HG03457 (cell line): ENCODE data around the gene SLC1A4.
"Not testable (repeated sequence)": the region's sequence is repeated elsewhere in the genome, so short reads cannot be mapped to it uniquely, and the experiment has no call there.

Experiments used
- ATAC-seq: cut with Tn5 transposase; IDR thresholded peaks from one replicate; pipeline ENCODE4 v1.9.1; 2021; ENCODE audit warnings: moderate number of reproducible peaks; ENCODE audit not compliant: unreplicated experiment

The SLC1A4 gene

GRCh38 chr2:64990876-64991275 lies 1.7 kb downstream of the SLC1A4 start:
- ATAC-seq = no peak

- no peak for ATAC-seq
Measured at GRCh38 chr2:64992218-64992617, 3.0 kb downstream of the SLC1A4 start.

- ATAC-seq = no peak
Measured at GRCh38 chr2:64992990-64993389, 3.8 kb downstream of the SLC1A4 start.

GRCh38 chr2:64995041-64995440 lies 5.8 kb downstream of the SLC1A4 start:
- no peak for ATAC-seq

- no peak for ATAC-seq
Measured at GRCh38 chr2:64996871-64997307, 7.7 kb downstream of the SLC1A4 start.

DNA sequence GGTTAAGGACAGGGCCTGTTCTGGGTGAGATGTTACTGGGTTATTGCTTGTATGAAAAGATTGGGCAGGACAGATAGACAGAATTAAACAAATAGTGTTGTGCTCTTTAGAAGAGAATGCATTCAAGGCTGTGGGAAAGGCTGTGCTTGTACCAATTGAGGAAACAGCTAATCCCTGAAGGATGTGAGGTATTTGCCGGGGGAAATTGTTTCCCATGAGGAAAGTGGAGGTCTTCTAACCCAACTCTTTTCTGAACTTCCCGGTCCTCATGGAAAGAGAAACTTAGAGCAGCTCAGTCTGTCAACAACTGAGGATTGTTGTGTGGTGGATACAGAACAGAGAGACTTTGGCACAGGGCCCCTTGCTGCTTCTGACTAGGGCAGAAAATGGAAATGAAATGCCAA lies 9.5 kb downstream of the SLC1A4 start:
- ATAC-seq = no peak

DNA sequence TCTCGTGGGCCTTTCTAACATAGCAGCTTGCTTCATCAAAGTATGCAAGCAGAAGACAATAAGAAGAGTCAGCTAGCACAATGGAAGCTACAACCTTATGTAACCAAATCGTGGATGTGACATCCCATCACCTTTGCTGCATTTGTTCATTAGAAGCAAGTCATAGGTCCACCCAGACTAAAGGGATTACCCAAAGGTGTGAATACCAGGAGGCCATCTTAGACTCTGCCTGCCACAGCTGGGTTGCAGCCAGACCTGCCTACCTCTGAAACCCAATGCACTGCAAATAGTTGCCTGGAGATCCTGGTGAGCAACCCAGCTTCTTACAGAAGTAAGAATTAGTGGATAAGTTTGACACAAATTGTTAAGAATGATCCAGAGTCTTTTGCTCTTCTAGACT lies 10.6 kb downstream of the SLC1A4 start:
- ATAC-seq = no peak

DNA sequence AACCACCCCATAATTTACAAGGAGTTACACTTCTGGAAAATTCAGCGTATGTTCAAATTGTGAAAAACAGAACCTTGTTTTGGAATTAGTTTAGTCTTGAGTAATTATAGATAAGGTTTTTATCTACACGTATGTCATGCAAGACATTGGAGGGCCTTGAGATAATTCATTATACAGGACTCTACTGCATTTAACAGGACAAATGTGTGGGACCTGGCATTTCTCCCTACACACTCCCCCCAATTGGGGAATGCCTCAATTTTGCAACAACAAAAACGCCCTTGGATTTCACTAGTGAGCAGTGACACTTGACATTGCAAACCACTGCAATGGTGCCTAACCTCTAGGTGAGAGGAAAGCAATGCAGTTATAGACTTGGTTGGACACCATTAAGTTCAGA lies 11.4 kb downstream of the SLC1A4 start:
- no peak for ATAC-seq

GRCh38 chr2:65003037-65003436 lies 13.8 kb downstream of the SLC1A4 start:
- ATAC-seq = no peak

GRCh38 chr2:65004232-65004631 lies 15.0 kb downstream of the SLC1A4 start:
- ATAC-seq = not testable (repeated sequence)

DNA sequence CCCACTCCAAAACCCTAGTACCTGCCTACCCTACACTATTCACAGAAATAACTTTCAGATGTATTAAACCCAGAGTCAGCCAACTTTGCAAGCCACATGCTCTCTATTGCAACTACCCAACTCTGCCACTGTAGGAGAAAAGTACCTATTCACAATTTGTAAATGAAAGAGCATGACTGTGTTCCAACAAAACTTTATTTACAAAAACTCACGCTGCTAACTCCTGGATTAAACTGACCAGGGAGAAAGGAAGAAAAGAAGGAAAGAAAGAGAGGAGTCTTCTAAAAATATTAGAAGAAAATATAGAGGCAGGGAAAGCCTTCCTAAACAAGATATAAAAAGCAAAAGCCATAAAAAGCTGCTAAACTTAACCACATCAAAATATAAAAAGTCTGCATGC lies 24.6 kb downstream of the SLC1A4 start:
- no peak for ATAC-seq

- ATAC-seq = no peak
Measured at GRCh38 chr2:65015731-65016130, 26.5 kb downstream of the SLC1A4 start.

DNA sequence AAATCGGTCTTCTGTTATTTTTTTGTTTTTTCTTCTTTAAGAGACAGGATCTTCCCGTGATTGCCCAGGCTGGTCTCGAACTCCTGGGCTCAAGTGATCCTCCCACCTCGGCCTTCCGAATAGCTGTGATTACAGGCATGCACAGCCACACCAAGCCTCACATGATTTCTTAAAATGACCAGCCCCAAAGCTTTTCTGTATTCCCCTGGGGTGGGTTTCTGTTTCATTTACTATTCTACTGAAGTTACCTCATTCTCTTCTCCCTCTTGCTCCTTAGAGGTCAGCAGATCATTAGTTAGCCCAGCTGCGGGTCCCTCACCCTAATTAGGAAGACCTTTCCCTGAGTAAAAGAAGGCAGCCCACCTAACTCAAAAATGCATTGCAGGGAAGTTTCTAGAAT lies 27.6 kb downstream of the SLC1A4 start:
- ATAC-seq = no peak

DNA sequence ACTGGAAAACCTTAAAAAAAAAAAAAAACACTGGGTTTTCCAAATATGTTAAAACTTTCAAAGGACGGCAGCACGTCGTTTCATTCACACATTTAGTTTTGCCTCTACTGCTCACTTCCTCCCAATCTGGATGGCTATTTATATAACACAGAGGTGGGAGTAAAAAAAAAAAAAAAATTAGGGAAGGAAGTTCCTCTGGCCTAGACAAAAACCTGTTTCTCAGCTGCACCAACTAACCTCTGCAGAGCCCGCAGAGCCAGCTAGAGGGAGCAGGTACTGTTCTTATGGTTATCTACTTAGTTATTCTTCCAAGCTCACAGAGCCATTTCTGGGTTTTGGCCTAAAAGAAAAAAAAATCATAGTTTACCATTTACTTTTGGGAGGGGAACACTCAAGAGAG lies 28.1 kb downstream of the SLC1A4 start:
- no peak for ATAC-seq

GRCh38 chr2:65018141-65018582 lies 29.0 kb downstream of the SLC1A4 start:
- no peak for ATAC-seq

DNA sequence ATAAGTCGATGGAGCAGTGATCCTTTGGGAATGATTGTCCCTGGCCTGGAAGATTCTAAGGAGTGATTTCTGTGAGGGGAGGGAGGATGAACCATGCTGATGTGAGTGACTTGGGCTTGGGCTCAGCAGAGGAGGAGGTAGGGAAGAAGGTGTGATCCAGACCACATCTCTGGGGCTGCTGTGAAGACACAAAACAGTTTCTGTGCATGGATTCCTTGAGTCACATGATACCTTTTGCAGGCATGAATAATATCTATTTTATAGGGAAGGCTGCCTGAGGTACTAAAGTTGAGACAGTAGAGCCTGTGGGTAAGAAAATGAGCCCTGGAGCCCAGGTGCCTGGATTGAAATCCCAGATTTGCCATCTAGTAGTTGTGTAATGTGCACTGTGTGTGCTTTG lies 29.8 kb downstream of the SLC1A4 start:
- no peak for ATAC-seq

DNA sequence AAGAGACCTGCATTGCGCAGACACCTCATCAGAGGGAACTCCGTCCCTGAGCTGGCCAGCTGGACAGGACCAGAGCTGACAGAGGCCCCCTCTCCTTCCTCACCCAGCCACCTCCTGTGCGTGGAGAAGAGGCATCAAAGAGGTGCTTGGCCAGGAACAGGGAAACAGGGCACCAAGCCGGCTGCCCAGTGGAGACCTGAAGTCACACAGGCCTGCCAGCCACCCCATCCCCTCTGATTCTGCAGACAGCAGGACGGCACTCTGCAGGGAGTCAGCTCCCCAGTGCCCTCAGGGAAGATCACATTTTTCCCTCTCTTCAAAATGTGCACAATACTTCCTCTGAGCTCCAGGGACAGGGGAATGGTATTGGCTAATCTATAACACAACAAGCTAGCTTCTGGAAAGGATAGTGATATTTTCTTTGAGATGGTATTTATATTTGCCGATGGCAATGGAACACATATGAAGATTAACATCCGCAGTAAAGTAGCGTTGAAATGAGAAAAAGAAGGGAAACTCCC lies 30.5 kb downstream of the SLC1A4 start:
- no peak for ATAC-seq

- ATAC-seq = not testable (repeated sequence)
Measured at GRCh38 chr2:65020251-65020650, 31.1 kb downstream of the SLC1A4 start.

- ATAC-seq = no peak
Measured at GRCh38 chr2:65020943-65021528, 31.8 kb downstream of the SLC1A4 start.

- ATAC-seq = no peak
Measured at GRCh38 chr2:65021709-65022108, 32.5 kb downstream of the SLC1A4 start.

DNA sequence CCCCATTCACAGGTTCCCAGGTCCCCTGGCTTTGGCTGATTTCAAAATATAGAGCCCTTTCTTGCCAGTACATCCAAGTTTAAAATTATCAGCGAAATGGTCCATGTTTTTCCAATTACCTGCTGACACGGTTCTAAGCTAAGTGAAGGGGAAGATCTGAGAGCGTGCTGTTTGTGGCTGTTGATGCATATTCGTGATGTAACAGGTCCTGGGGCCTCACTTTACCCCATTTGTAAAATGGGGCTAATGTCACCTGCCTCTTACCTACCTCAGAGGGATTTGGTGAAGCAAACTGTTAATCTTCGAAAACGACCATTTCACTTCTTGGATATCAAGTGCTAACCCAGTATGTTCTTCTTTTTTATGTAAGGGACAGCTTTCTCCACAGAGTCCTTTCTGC lies 33.0 kb downstream of the SLC1A4 start:
- ATAC-seq = no peak

DNA sequence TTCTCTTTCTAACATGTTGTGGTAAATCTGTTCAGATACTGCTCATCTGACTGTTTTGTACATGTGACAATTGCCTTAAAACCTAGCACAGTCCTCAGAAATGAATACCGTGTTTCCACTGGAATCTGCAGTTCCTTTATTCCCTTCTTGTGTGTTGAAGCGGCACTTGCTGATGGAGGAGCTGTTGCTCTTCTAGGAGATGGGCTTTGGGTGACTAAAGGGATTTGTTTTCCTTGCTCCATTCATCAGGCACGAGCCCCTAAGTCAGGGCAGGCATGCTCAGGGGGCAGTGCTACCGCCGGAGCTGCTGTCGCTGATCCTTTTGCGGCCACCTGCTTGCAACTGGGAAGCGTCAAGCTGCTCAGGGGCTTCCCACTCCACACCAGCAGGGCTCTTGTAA lies 34.5 kb downstream of the SLC1A4 start:
- ATAC-seq = no peak

GRCh38 chr2:65024149-65024829 lies 35.1 kb downstream of the SLC1A4 start:
- no peak for ATAC-seq
